Measurements from ENCODE around the gene TXLNA.
"Not testable (repeated sequence)": the region's sequence is repeated elsewhere in the genome, so short reads cannot be mapped to it uniquely, and the experiment has no call there.

DNA sequence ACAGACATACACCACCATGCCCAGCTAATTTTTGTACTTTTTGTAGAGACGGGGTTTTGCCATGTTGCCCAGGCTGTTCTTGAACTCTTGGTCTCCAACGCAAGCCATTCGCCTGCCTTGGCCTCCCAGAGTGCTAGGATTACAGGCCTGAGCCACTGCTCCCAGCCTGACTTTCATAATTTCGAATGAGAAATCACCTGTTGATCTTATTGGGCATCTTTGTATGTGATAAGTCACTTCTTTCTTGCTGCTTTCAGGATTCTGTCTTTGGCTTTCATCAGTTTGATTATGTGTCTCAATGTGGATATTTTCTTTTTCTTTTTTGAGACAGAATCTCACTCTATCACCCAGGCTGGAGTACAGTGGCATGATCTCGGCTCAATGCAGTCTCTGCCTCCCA lies 31.7 kb upstream of the TXLNA start:
- TF ChIP-seq, protein P1, sequence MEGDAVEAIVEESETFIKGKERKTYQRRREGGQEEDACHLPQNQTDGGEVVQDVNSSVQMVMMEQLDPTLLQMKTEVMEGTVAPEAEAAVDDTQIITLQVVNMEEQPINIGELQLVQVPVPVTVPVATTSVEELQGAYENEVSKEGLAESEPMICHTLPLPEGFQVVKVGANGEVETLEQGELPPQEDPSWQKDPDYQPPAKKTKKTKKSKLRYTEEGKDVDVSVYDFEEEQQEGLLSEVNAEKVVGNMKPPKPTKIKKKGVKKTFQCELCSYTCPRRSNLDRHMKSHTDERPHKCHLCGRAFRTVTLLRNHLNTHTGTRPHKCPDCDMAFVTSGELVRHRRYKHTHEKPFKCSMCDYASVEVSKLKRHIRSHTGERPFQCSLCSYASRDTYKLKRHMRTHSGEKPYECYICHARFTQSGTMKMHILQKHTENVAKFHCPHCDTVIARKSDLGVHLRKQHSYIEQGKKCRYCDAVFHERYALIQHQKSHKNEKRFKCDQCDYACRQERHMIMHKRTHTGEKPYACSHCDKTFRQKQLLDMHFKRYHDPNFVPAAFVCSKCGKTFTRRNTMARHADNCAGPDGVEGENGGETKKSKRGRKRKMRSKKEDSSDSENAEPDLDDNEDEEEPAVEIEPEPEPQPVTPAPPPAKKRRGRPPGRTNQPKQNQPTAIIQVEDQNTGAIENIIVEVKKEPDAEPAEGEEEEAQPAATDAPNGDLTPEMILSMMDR (optimal IDR thresholded peaks at IDR 0.05 in 1 of 3, IDR thresholded peaks at IDR 0.05 in 1 of 3, conservative IDR thresholded peaks at IDR 0.05 in 1 of 3; ENCODE audit: extremely low read depth in 1 of 3, insufficient read depth in 2 of 3, low read length in 3 of 3), result not testable (repeated sequence)
- not testable (repeated sequence) for TF ChIP-seq EZH2 (IDR thresholded peaks at IDR 0.05; ENCODE audit: low read length)

All from keratinocyte (primary cell).